AG09309 (cell line): ENCODE data around the gene DHRS4L2.
A peak's percentile ranks its signal among the peaks of the same experiment; 100 is the strongest.
"Not testable (repeated sequence)": the region's sequence is repeated elsewhere in the genome, so short reads cannot be mapped to it uniquely, and the experiment has no call there.

Experiments
- DNase-seq: peaks from one replicate; pipeline ENCODE4 v3.0.0-alpha.2; 2010; ENCODE audit warnings: low read depth
- H3K4me3 ChIP-seq: 2 replicates; pipeline ENCODE4 v1.5.1; 2011; ENCODE audit warnings: mild to moderate bottlenecking, low read depth, low read length, moderate library complexity; ENCODE audit not compliant: control insufficient read depth
- TF ChIP-seq, protein P1 (sequence below): IDR thresholded peaks from 2 replicates; pipeline ENCODE4 v1.5.1; 2011; ENCODE audit warnings: mild to moderate bottlenecking, low read depth, low read length, inconsistent platforms; ENCODE audit not compliant: insufficient read depth, control insufficient read depth; ENCODE audit errors: missing control alignments

The DHRS4L2 gene

DNA sequence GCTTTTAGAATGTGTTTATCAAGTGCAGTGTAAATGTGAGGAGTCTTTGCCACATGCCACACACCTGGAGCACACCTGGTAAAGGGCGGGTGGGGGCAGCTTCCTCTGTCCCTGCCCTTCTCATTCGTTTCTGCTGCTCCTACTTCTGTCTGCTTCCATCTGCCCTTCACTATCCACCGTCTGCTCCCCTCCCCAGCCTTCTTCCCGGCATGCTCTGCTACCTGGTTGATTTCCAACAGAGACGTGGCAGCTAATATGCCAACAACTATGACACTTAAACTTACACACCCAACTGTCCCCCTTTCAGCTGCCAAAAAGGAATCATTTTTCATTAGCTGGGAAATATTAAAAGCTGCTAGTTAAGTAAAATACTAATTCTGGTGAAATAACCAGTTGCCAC lies 54.0 kb downstream of the DHRS4L2 start:
- TF ChIP-seq, protein P1, sequence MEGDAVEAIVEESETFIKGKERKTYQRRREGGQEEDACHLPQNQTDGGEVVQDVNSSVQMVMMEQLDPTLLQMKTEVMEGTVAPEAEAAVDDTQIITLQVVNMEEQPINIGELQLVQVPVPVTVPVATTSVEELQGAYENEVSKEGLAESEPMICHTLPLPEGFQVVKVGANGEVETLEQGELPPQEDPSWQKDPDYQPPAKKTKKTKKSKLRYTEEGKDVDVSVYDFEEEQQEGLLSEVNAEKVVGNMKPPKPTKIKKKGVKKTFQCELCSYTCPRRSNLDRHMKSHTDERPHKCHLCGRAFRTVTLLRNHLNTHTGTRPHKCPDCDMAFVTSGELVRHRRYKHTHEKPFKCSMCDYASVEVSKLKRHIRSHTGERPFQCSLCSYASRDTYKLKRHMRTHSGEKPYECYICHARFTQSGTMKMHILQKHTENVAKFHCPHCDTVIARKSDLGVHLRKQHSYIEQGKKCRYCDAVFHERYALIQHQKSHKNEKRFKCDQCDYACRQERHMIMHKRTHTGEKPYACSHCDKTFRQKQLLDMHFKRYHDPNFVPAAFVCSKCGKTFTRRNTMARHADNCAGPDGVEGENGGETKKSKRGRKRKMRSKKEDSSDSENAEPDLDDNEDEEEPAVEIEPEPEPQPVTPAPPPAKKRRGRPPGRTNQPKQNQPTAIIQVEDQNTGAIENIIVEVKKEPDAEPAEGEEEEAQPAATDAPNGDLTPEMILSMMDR = no peak
- DNase-seq = no peak
- no peak overlapping the region for H3K4me3 ChIP-seq

DNA sequence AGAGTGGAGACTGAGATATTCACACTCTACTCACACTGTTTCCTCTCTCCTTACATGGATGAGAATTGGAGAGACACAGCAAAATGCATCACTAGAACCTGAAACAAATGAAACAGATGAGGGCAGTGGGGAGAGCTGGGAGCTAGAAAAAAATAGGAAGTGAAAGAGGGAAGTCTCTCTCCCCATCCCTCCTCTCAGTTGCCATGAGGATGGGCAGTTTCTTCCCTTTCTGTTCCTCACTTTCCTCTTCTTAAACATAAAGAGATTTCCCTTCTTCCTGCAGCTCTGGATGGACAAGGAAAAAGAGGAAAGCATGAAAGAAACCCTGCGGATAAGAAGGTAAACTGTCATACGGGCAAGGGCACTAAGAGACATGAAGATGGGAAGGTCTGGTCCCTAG lies 60.3 kb downstream of the DHRS4L2 start:
- not testable (repeated sequence) for H3K4me3 ChIP-seq, DNase-seq

DNA sequence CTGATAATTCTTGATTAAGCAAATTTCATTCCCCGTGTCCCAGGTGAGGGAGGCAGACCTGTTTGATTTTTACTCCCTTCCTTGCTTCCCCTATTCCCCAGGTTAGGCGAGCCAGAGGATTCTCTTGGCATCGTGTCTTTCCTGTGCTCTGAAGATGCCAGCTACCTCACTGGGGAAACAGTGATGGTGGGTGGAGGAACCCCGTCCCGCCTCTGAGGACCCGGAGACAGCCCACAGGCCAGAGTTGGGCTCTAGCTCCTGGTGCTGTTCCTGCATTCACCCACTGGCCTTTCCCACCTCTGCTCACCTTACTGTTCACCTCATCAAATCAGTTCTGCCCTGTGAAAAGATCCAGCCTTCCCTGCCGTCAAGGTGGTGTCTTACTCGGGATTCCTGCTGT lies 62.0 kb downstream of the DHRS4L2 start:
- not testable (repeated sequence) for DNase-seq, H3K4me3 ChIP-seq

DNA sequence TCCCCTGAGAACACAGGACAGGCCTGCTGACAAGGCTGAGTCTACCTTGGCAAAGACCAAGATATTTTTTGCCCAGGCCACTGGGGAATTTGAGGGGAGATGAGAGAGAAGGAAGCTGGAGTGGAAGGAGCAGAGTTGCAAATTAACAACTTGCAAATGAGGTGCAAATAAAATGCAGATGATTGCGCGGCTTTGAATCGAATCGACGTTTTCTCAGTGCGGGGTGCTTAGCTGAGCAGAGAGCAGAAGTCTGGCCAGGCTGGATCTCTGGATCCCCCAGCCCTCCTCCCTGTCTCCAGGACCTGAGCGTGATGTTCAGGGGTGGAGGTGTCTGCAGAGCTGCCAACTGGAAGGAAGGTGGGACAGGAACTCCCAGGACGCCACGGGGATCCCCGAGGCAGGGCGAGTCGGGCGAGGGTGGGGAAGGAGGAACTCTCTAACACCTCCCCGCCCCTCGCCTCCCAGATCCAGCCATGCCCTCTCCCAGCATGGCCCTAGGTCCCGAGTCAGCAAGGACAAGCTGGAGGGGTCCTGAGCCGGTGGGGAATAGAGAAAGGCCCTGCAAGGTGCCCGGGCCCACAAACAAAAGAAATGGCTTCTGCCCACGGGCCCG lies 62.6 kb downstream of the DHRS4L2 start:
- H3K4me3 ChIP-seq = peak overlapping the region; percentile 46
- no peak for DNase-seq
- TF ChIP-seq, protein P1 = no peak

DNA sequence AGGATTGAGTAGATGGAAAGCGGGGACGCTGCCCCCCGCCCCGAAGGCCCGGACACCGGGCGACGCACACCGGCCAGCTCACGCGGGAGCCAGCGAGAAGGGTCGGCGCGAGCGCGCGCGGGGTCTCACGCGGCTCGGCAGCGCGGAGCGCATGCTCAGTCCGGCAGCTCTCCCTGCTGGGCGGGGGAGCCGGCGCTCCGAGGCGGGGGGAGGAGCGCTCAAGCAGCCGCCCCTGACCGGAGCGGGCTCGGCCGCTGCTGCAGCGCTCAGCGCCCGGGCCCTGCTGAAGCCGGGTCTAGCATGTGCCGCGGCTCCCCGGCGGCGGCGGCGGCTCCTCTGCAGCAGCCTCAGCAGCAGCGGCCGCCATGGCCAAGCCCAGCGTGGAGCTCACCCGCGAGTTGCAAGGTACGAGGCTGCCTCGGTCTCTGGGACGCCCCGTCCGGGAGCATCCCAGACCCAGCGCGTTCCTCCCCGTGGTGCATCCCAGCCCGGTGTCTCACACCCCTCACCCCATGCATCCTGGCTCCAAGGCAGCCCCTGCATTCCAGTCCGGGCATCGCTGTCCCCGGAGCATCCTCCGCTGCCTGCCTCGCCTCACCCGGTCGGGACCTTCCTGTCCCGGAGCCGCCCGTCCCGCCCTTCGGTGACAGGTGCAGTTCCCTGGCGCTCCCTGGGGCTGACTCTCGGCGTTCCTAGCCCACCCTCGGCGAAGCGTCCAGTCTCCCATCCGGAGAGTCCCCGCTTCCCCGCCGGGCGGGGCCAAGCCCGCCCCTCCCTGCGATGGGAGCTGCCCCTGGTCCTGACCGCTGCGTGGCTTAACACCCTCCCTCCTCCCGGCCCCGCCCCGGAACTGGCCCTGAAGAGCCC lies 63.3 kb downstream of the DHRS4L2 start, which contains the start of gene CARMIL3:
Gene CARMIL3, plus strand, starts transcription at position 221 of the 867 bp plus-strand sequence. Its CDS starts 145 bp downstream, at position 366.
- TF ChIP-seq, protein P1 = no peak
- DNase-seq = no peak
- H3K4me3 ChIP-seq = peak within 1 kb of the TSS; percentile 64

DNA sequence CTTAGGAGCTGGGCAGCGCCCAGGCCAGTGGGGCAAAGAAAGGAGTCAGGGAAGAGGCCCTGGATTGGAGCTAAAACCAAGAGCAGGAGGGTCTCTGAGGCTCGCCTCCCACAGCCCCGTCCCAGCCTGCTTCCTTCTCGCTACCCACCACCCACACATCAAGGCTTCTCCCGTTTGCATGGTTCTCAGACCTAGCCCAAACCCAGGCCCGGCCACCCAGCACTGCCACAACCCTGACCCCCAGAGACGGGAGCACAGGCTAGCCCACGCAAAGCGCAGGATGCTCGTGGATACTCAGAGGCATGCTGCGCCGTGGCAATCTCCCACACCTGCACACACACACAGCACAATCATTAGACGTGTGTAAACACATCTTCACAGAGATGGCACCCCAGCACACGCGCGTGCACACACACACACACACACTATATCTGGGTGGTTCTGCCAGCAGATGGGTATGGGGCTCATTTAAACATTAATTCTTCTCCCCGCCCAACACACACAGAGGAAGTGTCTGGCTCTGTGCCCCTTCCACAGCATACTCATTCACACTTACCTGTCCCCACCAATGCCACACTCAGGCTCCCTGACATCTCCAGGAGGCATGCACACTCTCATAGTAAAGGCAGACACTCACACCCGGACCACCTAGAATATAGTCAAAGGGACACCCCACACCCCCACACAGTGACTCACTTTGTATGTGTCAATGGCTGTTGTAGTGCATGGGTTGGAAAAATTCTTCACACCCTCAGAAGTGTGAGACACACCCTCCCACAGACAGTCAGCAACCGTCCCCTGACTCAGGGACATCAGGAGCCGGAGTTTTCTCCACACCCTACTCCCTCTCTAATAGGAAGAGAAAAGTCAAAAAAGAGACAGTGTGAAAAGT lies 64.2 kb downstream of the DHRS4L2 start:
- TF ChIP-seq, protein P1 = no peak
- no peak for DNase-seq
- no peak overlapping the region; the same call in 1 of the 2 replicates for H3K4me3 ChIP-seq

DNA sequence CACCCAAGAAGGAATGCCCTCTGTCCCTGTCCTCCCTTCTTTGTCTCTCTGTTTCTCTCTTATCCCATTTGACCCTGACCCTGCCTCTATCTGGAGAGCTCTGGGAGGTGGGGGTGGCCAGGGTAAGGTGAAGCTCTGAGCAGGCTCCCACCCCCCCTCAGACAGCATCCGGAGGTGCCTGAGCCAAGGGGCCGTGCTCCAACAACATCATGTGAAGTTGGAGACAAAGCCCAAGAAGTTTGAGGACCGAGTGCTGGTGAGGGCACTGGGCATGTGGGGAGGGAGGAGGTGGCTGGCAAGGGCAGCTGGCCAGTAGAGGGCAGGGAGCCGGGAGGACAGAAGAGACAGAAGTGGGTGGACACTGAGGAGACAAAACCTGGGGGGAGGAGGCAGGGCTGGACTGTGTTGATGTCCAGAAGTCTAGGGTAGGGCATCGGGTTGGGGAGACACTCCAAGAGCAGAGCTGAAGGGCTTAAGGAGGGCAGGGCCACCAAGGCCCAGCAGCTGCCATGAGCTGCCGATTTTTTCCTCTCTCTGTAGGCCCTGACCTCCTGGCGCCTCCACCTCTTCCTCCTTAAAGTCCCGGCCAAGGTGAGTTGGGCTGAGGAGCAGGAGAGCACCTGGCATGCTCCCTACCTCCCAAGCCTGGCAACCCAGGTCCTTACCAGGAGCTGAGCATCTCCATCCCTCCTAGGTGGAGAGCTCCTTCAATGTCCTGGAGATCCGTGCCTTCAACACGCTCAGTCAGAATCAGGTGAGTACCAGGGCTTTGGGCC lies 65.0 kb downstream of the DHRS4L2 start:
- DNase-seq = no peak
- TF ChIP-seq, protein P1 = no peak
- no peak overlapping the region for H3K4me3 ChIP-seq
